Epithelial cell of alveolus of lung (primary cell): ENCODE results near the gene TMEM213. TPM values are rescaled to one million over a fixed set of nuclear protein-coding genes. Genes with fewer than 3 reads are reported as not detected.

ENCODE experiments used
- total RNA-seq: library from RNA; depleted of rRNA; stranded (reverse); fragments of >200 nt; gene quantifications from 2 replicates; pipeline ENCODE4 v1.2.1, GENCODE V29; 2015

The TMEM213 gene, protein sequence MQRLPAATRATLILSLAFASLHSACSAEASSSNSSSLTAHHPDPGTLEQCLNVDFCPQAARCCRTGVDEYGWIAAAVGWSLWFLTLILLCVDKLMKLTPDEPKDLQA
- total RNA-seq: not detected in 2 replicates

DNA sequence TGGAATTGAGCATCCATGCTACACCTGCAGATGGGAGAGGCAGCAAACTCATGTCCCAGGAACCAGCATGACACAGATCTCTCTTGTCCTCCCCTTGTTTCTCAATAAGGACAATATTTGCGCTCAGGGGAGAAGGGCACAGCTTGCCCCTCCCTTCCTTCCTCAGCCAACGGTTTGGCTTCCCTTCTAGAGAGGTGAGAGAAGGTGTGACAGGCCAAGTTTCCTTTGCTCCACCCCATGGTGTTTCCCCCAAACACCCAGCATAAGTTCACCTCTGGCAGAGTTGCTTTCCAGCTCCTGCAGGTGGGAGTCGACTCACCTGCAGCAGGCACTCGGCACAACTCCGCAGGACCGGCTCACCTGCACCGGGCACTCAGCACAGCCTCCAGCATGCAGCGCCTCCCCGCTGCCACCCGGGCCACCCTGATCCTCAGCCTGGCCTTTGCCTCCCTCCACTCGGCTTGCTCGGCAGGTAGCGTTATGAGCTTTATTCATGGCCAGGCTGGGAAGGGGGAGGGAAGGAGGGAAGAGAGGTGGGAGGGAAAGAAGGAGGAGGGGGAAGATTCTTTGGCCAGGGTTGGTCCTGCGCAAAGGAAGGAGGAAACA, at the start of gene TMEM213, which contains the start of gene ATP6V0A4:
TMEM213 (plus strand) TSS at position 280 of the 606 bp plus-strand sequence; CDS start at position 391, 111 bp downstream.
ATP6V0A4 (minus strand) TSS at position 482 of the 606 bp plus-strand sequence. CDS start 26,949 bp downstream, outside the sequence.

Other genes with a start within 250 kb of the TMEM213 start
- gene SVOPL, start 96.6 kb upstream of the TMEM213 start, total RNA-seq: not detected in 2 replicates
- not detected in 2 replicates for gene ATP6V0A4, start 202 bp downstream of the TMEM213 start, total RNA-seq
- gene KIAA1549, start 183.4 kb downstream of the TMEM213 start, total RNA-seq: 1.9 and 2.1 TPM in 2 replicates
- 9.4 and 41.2 TPM in 2 replicates for gene ZC3HAV1L, start 238.0 kb downstream of the TMEM213 start, total RNA-seq